ENCODE measurements around the gene ASIC2. TPM values are rescaled to one million over a fixed set of nuclear protein-coding genes. Genes with fewer than 3 reads are reported as not detected.

The ASIC2 gene
- total and polyA plus RNA-seq, 7 donors, result 0.01 TPM; not detected in 6

GRCh38 chr17:33205552-33205951 is 87.5 kb downstream of the ASIC2 start:
- WGBS, 3 donors, result 80 to 81% (median 81%) methylated on average over 8 of the region's 8 CpGs
- H3K27me3 ChIP-seq (ENCODE audit: insufficient read depth in 3 of 3, low read length in 2 of 3), result peaks cover 0 to 14% (median 0%) of the 10 kb centered on the region in 3 donors
- no peak overlapping the region for H3K4me3 ChIP-seq
- no peak overlapping the region for H3K27ac ChIP-seq
- DNase-seq (no peak), ATAC-seq (no peak)
- intact Hi-C loops (cut with DNase I), result no loop called here
- TF ChIP-seq CTCF (IDR thresholded peaks at IDR 0.05), result no peak
- no peaks in the 10 kb centered on the region for H3K4me1 ChIP-seq
- H3K36me3 ChIP-seq (ENCODE audit: insufficient read depth in 1 of 2, low read depth in 1 of 2), result no peaks in the 10 kb centered on the region
- H3K9me3 ChIP-seq, result no peaks in the 10 kb centered on the region

GRCh38 chr17:33204701-33205100 is 88.4 kb downstream of the ASIC2 start:
- no peak for ATAC-seq
- intact Hi-C loops (cut with DNase I), result no loop called here
- WGBS, 3 donors, result 78 to 89% (median 81%) methylated on average over 2 of the region's 2 CpGs
- Histone ChIP-seq H3K27ac (no peak overlapping the region), H3K27me3 (ENCODE audit: insufficient read depth in 3 of 3, low read length in 2 of 3) (peaks cover 0 to 14% (median 0%) of the 10 kb centered on the region in 3 donors), H3K36me3 (ENCODE audit: insufficient read depth in 1 of 2, low read depth in 1 of 2) (no peaks in the 10 kb centered on the region), H3K9me3 (no peaks in the 10 kb centered on the region), H3K4me1 (no peaks in the 10 kb centered on the region), H3K4me3 (no peak overlapping the region)
- no peak for TF ChIP-seq CTCF (IDR thresholded peaks at IDR 0.05)
- no peak for DNase-seq

GRCh38 chr17:33204156-33204555 is 88.9 kb downstream of the ASIC2 start:
- TF ChIP-seq CTCF (IDR thresholded peaks at IDR 0.05), result no peak
- Histone ChIP-seq H3K9me3 (no peaks in the 10 kb centered on the region), H3K36me3 (ENCODE audit: insufficient read depth in 1 of 2, low read depth in 1 of 2) (no peaks in the 10 kb centered on the region), H3K27me3 (ENCODE audit: insufficient read depth in 3 of 3, low read length in 2 of 3) (peaks cover 0 to 14% (median 0%) of the 10 kb centered on the region in 3 donors), H3K4me3 (no peak overlapping the region), H3K4me1 (no peaks in the 10 kb centered on the region), H3K27ac (no peak overlapping the region)
- DNase-seq, result no peak
- intact Hi-C loops (cut with DNase I), result no loop called here
- ATAC-seq, result no peak
- WGBS, 3 donors, result 49 to 64% (median 53%) methylated on average over 3 of the region's 3 CpGs

- intact Hi-C loops (cut with DNase I), result no loop called here
- ATAC-seq (no peak), DNase-seq (no peak)
- Histone ChIP-seq H3K27me3 (ENCODE audit: insufficient read depth in 3 of 3, low read length in 2 of 3) (peaks cover 0 to 10% (median 0%) of the 10 kb centered on the region in 3 donors), H3K27ac (no peak overlapping the region), H3K36me3 (ENCODE audit: insufficient read depth in 1 of 2, low read depth in 1 of 2) (no peaks in the 10 kb centered on the region), H3K4me3 (no peak overlapping the region), H3K4me1 (no peaks in the 10 kb centered on the region), H3K9me3 (no peaks in the 10 kb centered on the region)
- WGBS, 3 donors, result 35 to 43% (median 37%) methylated on average over 10 of the region's 10 CpGs
- no peak for TF ChIP-seq CTCF (IDR thresholded peaks at IDR 0.05)
Observed at GRCh38 chr17:33202796-33203495, 90.1 kb downstream of the ASIC2 start.

- intact Hi-C loops (cut with DNase I), result no loop called here
- DNase-seq, result no peak
- TF ChIP-seq CTCF (IDR thresholded peaks at IDR 0.05), result no peak
- peaks cover 0 to 10% (median 0%) of the 10 kb centered on the region in 3 donors for H3K27me3 ChIP-seq (ENCODE audit: insufficient read depth in 3 of 3, low read length in 2 of 3)
- H3K36me3 ChIP-seq (ENCODE audit: insufficient read depth in 1 of 2, low read depth in 1 of 2), result no peaks in the 10 kb centered on the region
- H3K9me3 ChIP-seq, result no peaks in the 10 kb centered on the region
- WGBS, 3 donors, result 55 to 67% (median 64%) methylated on average over 7 of the region's 7 CpGs
- no peak overlapping the region for H3K27ac ChIP-seq
- no peak overlapping the region for H3K4me3 ChIP-seq
- ATAC-seq, result no peak
- no peaks in the 10 kb centered on the region for H3K4me1 ChIP-seq
Observed at GRCh38 chr17:33202021-33202420, 91.1 kb downstream of the ASIC2 start.
